ENCODE measurements around the gene BDKRB1.

The BDKRB1 gene

GRCh38 chr14:96255501-96256366, at the start of gene BDKRB1:
TSS of gene BDKRB1 (plus strand) at chr14:96256210. CDS start at chr14:96263683, 7,473 bp downstream.
- no peak for DNase-seq

- DNase-seq = no peak
Observed at GRCh38 chr14:96206461-96206860, 49.5 kb upstream of the BDKRB1 start.

GRCh38 chr14:96207686-96208085, 48.3 kb upstream of the BDKRB1 start:
- no peak for DNase-seq

GRCh38 chr14:96208739-96209138, 47.3 kb upstream of the BDKRB1 start:
- no peak for DNase-seq

GRCh38 chr14:96212140-96212539, 43.9 kb upstream of the BDKRB1 start:
- DNase-seq = no peak

GRCh38 chr14:96212896-96213295, 43.1 kb upstream of the BDKRB1 start:
- DNase-seq = no peak

GRCh38 chr14:96213871-96214465, 42.0 kb upstream of the BDKRB1 start:
- DNase-seq = no peak

GRCh38 chr14:96214793-96215192, 41.2 kb upstream of the BDKRB1 start:
- no peak for DNase-seq

GRCh38 chr14:96215452-96216244, 40.4 kb upstream of the BDKRB1 start:
- no peak for DNase-seq

GRCh38 chr14:96216627-96217026, 39.4 kb upstream of the BDKRB1 start:
- no peak for DNase-seq

GRCh38 chr14:96217376-96217913, 38.6 kb upstream of the BDKRB1 start:
- DNase-seq = no peak

- no peak for DNase-seq
Observed at GRCh38 chr14:96221109-96221650, 34.8 kb upstream of the BDKRB1 start.

- DNase-seq = no peak
Observed at GRCh38 chr14:96221841-96222240, 34.2 kb upstream of the BDKRB1 start.

GRCh38 chr14:96224480-96225096, 31.4 kb upstream of the BDKRB1 start:
- no peak for DNase-seq

- no peak for DNase-seq
Observed at GRCh38 chr14:96225213-96225612, 30.8 kb upstream of the BDKRB1 start.

GRCh38 chr14:96225745-96226151, 30.3 kb upstream of the BDKRB1 start:
- no peak for DNase-seq

- no peak for DNase-seq
Observed at GRCh38 chr14:96227428-96227827, 28.6 kb upstream of the BDKRB1 start.

- no peak for DNase-seq
Observed at GRCh38 chr14:96229315-96229714, 26.7 kb upstream of the BDKRB1 start.

GRCh38 chr14:96231056-96231455, 25.0 kb upstream of the BDKRB1 start:
- DNase-seq = no peak

- DNase-seq = no peak
Observed at GRCh38 chr14:96231526-96232130, 24.4 kb upstream of the BDKRB1 start.

- no peak for DNase-seq
Observed at GRCh38 chr14:96232506-96232905, 23.5 kb upstream of the BDKRB1 start.

GRCh38 chr14:96233661-96234060, 22.3 kb upstream of the BDKRB1 start:
- no peak for DNase-seq

All from GOT3 (cell line).